HG02571 (cell line): ENCODE data around the gene CDC37.
"Not testable (repeated sequence)": the region's sequence is repeated elsewhere in the genome, so short reads cannot be mapped to it uniquely, and the experiment has no call there.

Experiments used
- ATAC-seq: cut with Tn5 transposase; IDR thresholded peaks from one replicate; pipeline ENCODE4 v1.9.1; 2021; ENCODE audit warnings: mild to moderate bottlenecking, moderate library complexity; ENCODE audit not compliant: unreplicated experiment

Gene CDC37

GRCh38 chr19:10398819-10399218, 4.5 kb downstream of the CDC37 start:
- no peak for ATAC-seq

DNA sequence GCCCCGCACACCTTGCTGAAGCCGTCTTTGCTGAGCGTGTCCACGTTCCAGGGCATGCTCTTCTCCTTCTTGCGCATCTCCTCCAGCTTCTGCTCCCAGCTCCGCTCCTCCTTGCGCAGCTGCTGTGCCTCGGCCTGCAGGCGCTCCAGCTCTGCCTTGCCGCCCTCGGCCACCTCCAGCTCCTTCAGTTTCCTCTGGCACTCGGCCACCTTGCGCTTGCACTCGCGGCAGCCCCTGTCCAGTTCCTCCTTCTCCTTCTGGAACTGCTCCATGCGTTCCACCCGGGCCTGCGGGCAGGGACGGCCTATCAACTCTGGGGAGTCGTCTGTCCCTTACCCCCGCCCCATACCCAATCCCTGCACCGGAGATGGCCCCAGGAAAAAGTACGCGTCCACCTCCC, 7.4 kb downstream of the CDC37 start:
- no peak for ATAC-seq

GRCh38 chr19:10395436-10395835, 7.9 kb downstream of the CDC37 start:
- ATAC-seq, result no peak

GRCh38 chr19:10395003-10395402, 8.3 kb downstream of the CDC37 start:
- ATAC-seq, result no peak

GRCh38 chr19:10393137-10393536, 10.2 kb downstream of the CDC37 start:
- no peak for ATAC-seq

GRCh38 chr19:10392120-10392519, 11.2 kb downstream of the CDC37 start:
- no peak for ATAC-seq

DNA sequence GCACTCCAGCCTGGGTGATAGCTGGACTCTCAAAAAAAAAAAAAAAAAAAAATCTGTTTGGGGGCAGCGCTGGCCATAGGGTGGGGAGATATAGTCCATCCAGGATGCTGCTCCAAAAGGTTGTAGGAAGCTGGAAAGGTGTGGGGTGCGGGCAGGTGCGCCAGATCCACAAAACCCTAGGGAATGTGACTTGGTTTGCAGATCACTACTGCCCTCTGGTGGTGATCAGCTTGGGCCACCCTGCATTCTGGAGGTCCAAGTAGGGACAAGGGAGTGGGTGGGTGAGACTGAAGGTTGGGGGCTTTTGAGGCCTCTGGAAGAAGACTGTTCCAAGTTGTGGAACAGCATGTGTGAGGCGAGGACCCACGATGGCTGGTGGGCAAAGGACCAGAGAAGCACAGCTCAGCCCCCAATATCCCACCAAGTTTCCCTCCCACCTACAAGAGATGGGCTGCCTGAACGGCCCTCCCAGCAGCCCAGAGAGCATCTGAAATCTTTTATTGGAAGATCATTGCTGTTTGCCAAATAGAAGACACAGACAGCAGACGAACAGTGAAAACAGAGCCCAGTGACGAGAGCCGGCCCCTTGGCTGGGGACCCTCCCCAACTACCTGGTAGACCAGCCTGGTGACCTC, 12.6 kb downstream of the CDC37 start:
- ATAC-seq, result no peak

DNA sequence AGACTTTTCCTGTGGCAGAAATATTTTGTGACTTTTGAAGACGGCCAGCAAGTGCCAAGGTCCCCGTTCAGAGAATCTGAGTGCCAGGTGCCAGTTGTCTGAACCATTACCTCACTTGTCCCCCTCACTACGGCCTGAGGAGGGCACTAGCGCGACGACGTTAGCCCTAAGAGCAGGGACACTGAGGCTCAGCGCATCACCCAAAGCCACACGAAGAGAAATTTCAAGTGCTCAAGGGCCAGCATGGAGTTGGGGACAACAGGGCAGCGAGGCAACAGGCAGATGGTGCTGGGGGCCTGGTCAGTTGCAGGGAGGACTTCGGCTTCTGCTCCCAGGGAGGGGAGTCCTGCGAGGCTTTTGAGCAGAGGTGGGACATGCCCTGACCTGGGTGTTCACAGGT, 13.5 kb downstream of the CDC37 start:
- no peak for ATAC-seq

DNA sequence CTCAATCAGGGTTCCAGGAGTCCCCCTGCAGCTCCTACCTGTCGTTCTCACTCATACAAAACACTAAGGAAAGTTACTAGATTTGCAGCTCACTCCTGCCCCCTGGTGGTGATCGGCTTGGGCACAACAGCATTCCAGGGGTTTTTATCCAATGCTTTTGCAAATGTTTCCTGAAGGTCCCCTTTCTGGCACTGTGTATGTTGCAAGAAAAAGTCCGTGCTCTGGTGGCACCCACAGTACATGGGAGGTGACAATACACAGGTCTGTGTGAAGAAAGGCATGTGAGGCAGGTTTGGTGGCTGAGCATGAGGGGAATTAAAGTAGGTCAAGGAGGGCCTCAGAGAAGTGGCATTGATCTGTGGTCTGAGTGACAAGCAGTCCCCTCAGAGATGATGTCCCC, 14.4 kb downstream of the CDC37 start:
- ATAC-seq, result no peak

- no peak for ATAC-seq
These were observed 18.8 kb downstream of the CDC37 start for GRCh38 chr19:10384580-10384979.

GRCh38 chr19:10383223-10383499, 20.2 kb downstream of the CDC37 start:
- ATAC-seq, result not testable (repeated sequence)

DNA sequence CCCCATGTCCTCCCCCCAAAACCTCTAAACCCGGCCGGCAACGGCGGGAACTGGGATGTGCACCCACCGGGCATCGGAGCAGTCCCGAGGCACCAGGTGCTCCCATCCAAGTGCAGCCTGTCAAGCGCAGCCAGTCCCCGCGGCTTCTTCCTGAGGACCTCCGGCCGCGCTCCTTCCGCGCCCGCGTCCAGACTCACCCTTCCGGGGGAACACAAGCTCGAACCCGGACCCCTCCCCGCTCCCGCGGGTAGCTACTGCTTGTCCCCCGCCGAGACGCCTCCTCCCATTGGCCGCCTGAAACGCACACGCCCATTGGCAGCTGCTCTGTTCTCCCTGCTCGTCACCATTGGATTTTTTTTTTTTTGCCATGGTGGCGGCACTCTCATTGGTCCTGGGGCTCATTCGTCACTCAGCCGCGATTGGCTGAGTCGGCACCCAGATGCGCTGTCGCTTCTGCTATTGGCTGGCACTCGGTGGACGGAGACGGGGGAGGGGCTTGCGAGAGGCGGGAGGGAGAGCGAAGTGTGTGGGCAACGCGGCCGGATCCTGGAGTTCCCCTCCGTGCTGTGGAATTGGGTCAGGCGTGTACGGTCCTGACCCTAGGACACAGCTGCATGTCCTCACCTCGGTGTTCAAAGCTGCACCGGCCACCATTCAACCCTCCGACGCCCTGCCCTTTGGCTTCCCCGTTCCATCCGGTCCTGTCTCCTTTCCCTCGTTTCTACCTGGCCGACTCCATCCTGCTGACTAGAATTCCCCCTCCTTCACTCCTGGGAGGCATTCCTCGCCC, 22.8 kb downstream of the CDC37 start, which contains the start of gene TYK2:
Gene TYK2 (minus strand): TSS at position 260 of the 790 bp plus-strand sequence. CDS start 2,166 bp downstream, outside the sequence.
- peak; percentile 89 for ATAC-seq

DNA sequence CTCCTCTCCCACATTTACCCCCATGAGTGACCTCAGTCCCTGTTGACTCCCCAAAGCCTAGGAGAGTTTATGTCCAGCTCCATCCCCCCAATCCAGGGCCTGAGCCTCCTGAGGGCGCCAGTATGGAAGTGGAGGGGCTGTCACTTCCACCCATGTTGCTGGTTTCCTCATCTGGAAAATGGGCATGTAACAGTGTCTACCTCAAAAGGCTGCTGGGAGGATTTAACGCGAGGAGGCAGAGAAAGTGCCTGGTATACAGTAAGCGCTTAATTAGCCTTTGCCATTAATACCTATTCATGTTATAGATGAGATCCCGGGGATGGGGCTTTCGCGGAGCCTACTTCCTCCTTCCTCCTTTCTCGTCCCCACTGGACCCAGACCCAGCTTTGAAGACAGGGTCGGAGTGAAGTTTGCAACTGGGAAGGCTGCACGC, 23.4 kb downstream of the CDC37 start:
- ATAC-seq, result no peak

DNA sequence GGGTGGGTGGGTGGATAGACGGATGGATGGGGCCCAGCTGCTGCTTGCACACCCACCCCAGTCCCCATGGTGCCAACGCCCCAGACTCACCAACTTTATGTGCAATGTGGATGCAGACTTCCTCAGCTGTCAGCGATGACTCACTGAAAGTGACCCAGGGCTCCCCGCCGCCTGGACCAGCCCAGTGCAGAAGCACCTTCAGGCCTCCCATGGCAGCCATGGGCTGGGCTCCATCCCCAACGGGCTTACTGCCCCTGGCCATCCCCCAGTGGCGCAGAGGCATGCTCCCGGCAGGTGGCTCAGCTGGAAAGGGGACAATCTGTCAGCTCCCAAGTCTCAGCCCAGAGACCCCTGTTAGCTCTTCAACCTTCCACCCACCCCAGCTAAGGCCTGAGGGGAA, 25.2 kb downstream of the CDC37 start:
- ATAC-seq, result no peak

DNA sequence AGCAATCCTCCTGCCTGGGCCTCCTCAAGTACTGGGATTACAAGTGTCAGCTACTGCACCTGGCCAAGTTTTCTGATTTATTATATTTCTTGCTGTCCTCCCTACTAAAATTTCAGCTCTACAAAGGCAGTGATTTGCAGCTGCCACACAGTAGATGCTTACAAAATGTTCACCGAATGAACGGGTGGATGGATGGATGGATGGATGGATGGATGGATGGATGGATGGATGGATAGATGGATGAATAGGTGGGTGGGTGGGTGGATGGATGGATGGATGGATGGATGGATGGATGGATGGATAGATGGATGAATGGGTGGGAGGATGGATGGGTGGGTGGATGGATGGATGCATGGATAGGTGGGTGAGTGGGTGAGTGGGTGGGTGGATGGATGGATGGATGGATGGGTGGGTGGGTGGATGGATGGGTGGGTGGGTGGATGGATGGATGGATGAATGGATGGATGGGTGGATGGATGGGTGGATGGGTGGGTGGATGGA, 26.2 kb downstream of the CDC37 start:
- not testable (repeated sequence) for ATAC-seq

DNA sequence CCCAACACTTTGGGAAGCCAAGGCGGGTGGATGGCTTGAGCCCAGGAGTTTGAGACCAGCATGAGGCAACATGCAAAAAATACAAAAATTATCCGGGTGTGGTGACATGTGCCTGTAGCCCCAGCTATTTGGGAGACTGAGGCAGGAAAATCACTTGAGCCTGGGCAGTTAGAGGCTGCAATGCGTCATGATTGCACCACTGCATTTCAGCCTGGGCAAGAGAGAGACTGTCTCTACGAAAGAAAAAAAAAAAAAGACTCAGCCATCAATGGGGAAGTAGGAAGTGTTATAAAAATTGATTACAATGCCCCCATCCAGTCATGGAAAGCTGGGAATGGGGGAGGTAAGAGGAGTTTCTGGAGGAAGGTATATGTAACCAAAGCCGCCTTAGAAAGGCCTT, 28.4 kb downstream of the CDC37 start:
- no peak for ATAC-seq

- ATAC-seq, result no peak
These were observed 30.7 kb downstream of the CDC37 start for GRCh38 chr19:10372690-10373089.

DNA sequence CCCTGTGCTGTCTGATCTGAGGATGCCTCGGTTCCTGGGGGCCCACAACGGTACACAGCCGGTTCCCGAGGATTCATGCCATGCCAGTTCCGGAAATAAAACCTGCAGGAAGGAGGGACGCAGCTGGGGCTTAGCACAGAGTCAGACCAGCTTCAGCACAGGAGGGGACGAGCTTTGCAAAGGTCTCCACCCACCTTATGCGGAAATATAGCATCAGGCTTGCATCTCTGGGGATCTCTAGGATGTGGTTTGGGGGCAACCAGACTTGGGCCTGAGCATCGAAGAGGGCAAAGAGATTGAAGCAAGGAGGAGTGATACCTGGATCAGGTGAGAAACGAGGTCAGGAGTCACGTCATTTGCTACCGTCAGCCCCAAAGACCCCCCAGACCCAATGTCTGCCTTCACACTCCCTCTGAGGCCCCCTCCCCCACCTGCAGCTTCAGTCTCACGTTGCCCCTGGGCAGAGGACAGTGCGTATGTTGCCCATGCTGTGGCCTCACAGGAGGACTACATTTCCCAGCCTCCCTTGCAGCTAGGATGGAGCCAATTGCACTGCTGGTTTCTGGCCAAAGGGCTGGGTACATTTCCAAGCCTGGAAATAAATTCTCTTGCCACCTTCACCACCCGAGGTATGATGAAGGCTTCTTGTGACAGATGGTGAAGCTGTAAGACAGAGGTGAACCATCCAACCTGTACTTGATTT, 35.1 kb downstream of the CDC37 start:
- ATAC-seq, result no peak

- ATAC-seq, result not testable (repeated sequence)
These were observed 36.3 kb downstream of the CDC37 start for GRCh38 chr19:10366950-10367512.

- ATAC-seq, result no peak
These were observed 37.8 kb downstream of the CDC37 start for GRCh38 chr19:10365518-10365917.

DNA sequence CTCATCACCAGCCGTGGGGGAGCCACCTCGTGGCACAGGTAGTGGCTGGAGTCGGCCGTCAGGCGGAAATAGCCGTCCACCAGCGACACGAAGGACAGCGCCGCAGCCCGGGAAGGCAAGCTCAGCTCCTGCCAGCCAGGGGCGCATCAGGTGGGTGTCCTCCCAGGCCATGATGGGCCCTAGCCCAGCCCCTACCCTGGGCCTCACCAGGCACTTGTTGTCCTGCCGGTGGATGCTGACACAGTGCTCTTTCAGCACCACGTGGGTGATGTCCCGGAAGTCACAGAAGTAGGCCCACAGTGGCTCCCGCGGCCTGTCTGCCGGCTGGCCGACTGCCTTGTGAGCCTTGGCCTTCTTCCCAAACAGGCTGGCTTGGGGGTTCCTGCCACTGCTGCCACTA, 38.7 kb downstream of the CDC37 start:
- no peak for ATAC-seq
